A549 treated with AZD2906 at 1 μM for 4 hours (cell line): ENCODE data around the gene HDX. TPM values are rescaled to one million over a fixed set of nuclear protein-coding genes. Genes with fewer than 3 reads are reported as not detected.

Source experiments
- total RNA-seq: library from RNA; stranded (reverse); fragments of 200-300 nt; extraction: Qiagen RNA extraction; gene quantifications from 5 replicates; pipeline ENCODE4 v1.2.3, GENCODE V29; 2022

HDX gene
- total RNA-seq: 1.8 to 2.8 TPM (median 2.2 TPM) in 5 replicates

GRCh38 chrX:84501798-84502628 lies at the start of gene HDX:
Gene HDX, minus strand, starts transcription at chrX:84502453. Its CDS starts 27,056 bp downstream, at chrX:84475397.

